CD4-positive, alpha-beta T cell (primary cell): ENCODE data around the gene P2RY12. TPM values are rescaled to one million over a fixed set of nuclear protein-coding genes. Genes with fewer than 3 reads are reported as not detected.

Experiments
- ATAC-seq: fragments of 200-7000 bp; cut with Tn5 transposase; one replicate; pipeline ENCODE4 v1.10.0; 2022; ENCODE audit warnings: mild to moderate bottlenecking; ENCODE audit not compliant: poor library complexity
- CTCF ChIA-PET: fragments of 350-600 bp; sonication (Branson Sonifier 250); formaldehyde crosslinking; loops from one replicate; lab custom pipeline; 2021; ENCODE audit warnings: antibody characterized with exemption, inconsistent platforms; lab: Charles Lee
- POLR2A ChIA-PET: fragments of 350-600 bp; sonication (Branson Sonifier 250); formaldehyde crosslinking; loops from one replicate; lab custom pipeline; 2021; ENCODE audit warnings: antibody characterized with exemption, inconsistent platforms; lab: Charles Lee
- DNase-seq, 14 experiments: peaks; one replicate each; pipeline ENCODE4 v3.0.0-alpha.2; 2013 to 2020; ENCODE audit warnings: mixed read lengths in 2 of 14
- H3K27ac ChIP-seq, 2 donors: one replicate each; pipeline versions ENCODE4 v1.5.1 to v1.7.0; 2013; ENCODE audit warnings: low read length in 2 of 2, low read depth in 1 of 2, mild to moderate bottlenecking in 1 of 2
- H3K27me3 ChIP-seq, 2 experiments: 1 replicate in 1 of 2; 2 replicates in 1 of 2; pipeline versions ENCODE4 v1.6.1 to v1.7.0; 2013; ENCODE audit warnings: low read length in 2 of 2, control low read depth in 1 of 2, mild to moderate bottlenecking in 1 of 2, moderate library complexity in 1 of 2; ENCODE audit not compliant: insufficient read depth in 2 of 2, control insufficient read depth in 1 of 2
- H3K36me3 ChIP-seq: one replicate; pipeline ENCODE4 v1.6.1; 2013; ENCODE audit warnings: low read length, control low read depth; ENCODE audit not compliant: insufficient read depth
- H3K4me1 ChIP-seq: one replicate; pipeline ENCODE4 v1.6.1; 2013; ENCODE audit warnings: low read length, control low read depth; ENCODE audit not compliant: insufficient read depth
- H3K4me3 ChIP-seq: one replicate; pipeline ENCODE4 v1.5.1; 2013; ENCODE audit warnings: mild to moderate bottlenecking, low read length, moderate library complexity
- H3K9me3 ChIP-seq, 2 experiments: 1 replicate in 1 of 2; 2 replicates in 1 of 2; pipeline versions ENCODE4 v1.6.1 to v1.7.0; 2013; ENCODE audit warnings: low read length in 2 of 2, mild to moderate bottlenecking in 2 of 2, control low read depth in 1 of 2, moderate library complexity in 1 of 2; ENCODE audit not compliant: control insufficient read depth in 1 of 2, insufficient read depth in 1 of 2
- H3K27ac Mint-ChIP-seq: one replicate; pipeline ENCODE4 v1.8.0; 2020; ENCODE audit warnings: mixed read lengths
- H3K27me3 Mint-ChIP-seq: one replicate; pipeline ENCODE4 v1.8.0; 2021; ENCODE audit warnings: mixed read lengths
- H3K36me3 Mint-ChIP-seq: one replicate; pipeline ENCODE4 v1.8.0; 2021; ENCODE audit warnings: low read depth, mixed read lengths
- H3K4me1 Mint-ChIP-seq: one replicate; pipeline ENCODE4 v1.8.0; 2021; ENCODE audit warnings: low read depth, mixed read lengths
- H3K4me3 Mint-ChIP-seq: one replicate; pipeline ENCODE4 v1.8.0; 2020; ENCODE audit warnings: mild to moderate bottlenecking, mixed read lengths
- H3K9me3 Mint-ChIP-seq: one replicate; pipeline ENCODE4 v1.8.0; 2020; ENCODE audit warnings: mixed read lengths
- CTCF ChIP-seq: fragments of 200-600 bp; IDR thresholded peaks from one replicate; pipeline ENCODE4 v1.8.0; 2022; ENCODE audit warnings: antibody characterized with exemption, mild to moderate bottlenecking
- intact Hi-C, 2 experiments: fragments of 100-400 bp; cut with DNase I in 1 of 2; cut with micrococcal nuclease in 1 of 2; formaldehyde crosslinking; loops; one replicate each; pipeline versions ENCODE4 v1.15.1 to v1.9.0; 2023 to 2025; cut with DNase I, micrococcal nuclease
- total RNA-seq, 174 experiments: library from RNA in 2 of 174; stranded (reverse) in 2 of 174; gene quantifications; one replicate each; pipeline ENCODE4 v1.2.3 and lab custom pipeline; 2021 to 2026

P2RY12 gene
- total RNA-seq, 2 experiments from 2014 or later = not detected

GRCh38 chr3:151383956-151384355 lies 597 bp downstream of the P2RY12 start:
- Mint-ChIP-seq H3K9me3 (no peaks in the 10 kb centered on the region), H3K4me1 (no peaks in the 10 kb centered on the region), H3K27me3 (no peaks in the 10 kb centered on the region), H3K36me3 (no peaks in the 10 kb centered on the region), H3K27ac (no peak overlapping the region), H3K4me3 (peak overlapping the region; percentile 8)
- Histone ChIP-seq H3K27me3 (no peaks in the 10 kb centered on the region), H3K36me3 (no peaks in the 10 kb centered on the region), H3K27ac (no peak overlapping the region), H3K4me1 (no peaks in the 10 kb centered on the region), H3K4me3 (no peak overlapping the region), H3K9me3 (no peaks in the 10 kb centered on the region)
- ChIA-PET POLR2A (no interaction called here), CTCF (no interaction called here)
- intact Hi-C loops = no loop called here
- TF ChIP-seq CTCF = no peak
- ATAC-seq (no peak), DNase-seq (peak in 1 of 14 experiments; percentile 6)

- no peaks in the 10 kb centered on the region for H3K36me3 Mint-ChIP-seq
- intact Hi-C loops = no loop called here
- ChIA-PET POLR2A (no interaction called here), CTCF (no interaction called here)
- TF ChIP-seq CTCF = no peak
- no peaks in the 10 kb centered on the region for H3K9me3 ChIP-seq
- H3K36me3 ChIP-seq = no peaks in the 10 kb centered on the region
- no peak for ATAC-seq
- no peaks in the 10 kb centered on the region for H3K4me1 Mint-ChIP-seq
- no peak overlapping the region for H3K4me3 Mint-ChIP-seq
- no peaks in the 10 kb centered on the region for H3K27me3 Mint-ChIP-seq
- no peak overlapping the region for H3K4me3 ChIP-seq
- H3K27me3 ChIP-seq = no peaks in the 10 kb centered on the region
- no peaks in the 10 kb centered on the region for H3K9me3 Mint-ChIP-seq
- no peak overlapping the region for H3K27ac ChIP-seq
- no peak overlapping the region for H3K27ac Mint-ChIP-seq
- no peaks in the 10 kb centered on the region for H3K4me1 ChIP-seq
- DNase-seq = no peak
Measured at GRCh38 chr3:151383111-151383510, 1.4 kb downstream of the P2RY12 start.

- H3K4me3 Mint-ChIP-seq = no peak overlapping the region
- CTCF ChIA-PET = no interaction called here
- H3K27ac ChIP-seq = no peak overlapping the region
Measured at GRCh38 chr3:151382671-151383070, 1.9 kb downstream of the P2RY12 start.

More at GRCh38 chr3:151382671-151383070, 1.9 kb downstream of the P2RY12 start:
- POLR2A ChIA-PET = no interaction called here
- no peak overlapping the region for H3K4me3 ChIP-seq
- no peaks in the 10 kb centered on the region for H3K36me3 Mint-ChIP-seq
- H3K4me1 Mint-ChIP-seq = no peaks in the 10 kb centered on the region
- no peaks in the 10 kb centered on the region for H3K9me3 Mint-ChIP-seq
- no peaks in the 10 kb centered on the region for H3K4me1 ChIP-seq
- ATAC-seq = no peak
- H3K36me3 ChIP-seq = no peaks in the 10 kb centered on the region
- DNase-seq = no peak
- H3K27ac Mint-ChIP-seq = no peak overlapping the region
- TF ChIP-seq CTCF = no peak
- H3K27me3 Mint-ChIP-seq = no peaks in the 10 kb centered on the region
- no peaks in the 10 kb centered on the region for H3K9me3 ChIP-seq
- intact Hi-C loops = no loop called here
- H3K27me3 ChIP-seq = no peaks in the 10 kb centered on the region
